GM18508 (cell line): ENCODE results near the gene KLRB1.
"Not testable (repeated sequence)": the region's sequence is repeated elsewhere in the genome, so short reads cannot be mapped to it uniquely, and the experiment has no call there.

Experiments
- ATAC-seq: cut with Tn5 transposase; IDR thresholded peaks from one replicate; pipeline ENCODE4 v1.9.1; 2021; ENCODE audit warnings: moderate number of reproducible peaks; ENCODE audit not compliant: insufficient read depth, unreplicated experiment

Gene KLRB1

DNA sequence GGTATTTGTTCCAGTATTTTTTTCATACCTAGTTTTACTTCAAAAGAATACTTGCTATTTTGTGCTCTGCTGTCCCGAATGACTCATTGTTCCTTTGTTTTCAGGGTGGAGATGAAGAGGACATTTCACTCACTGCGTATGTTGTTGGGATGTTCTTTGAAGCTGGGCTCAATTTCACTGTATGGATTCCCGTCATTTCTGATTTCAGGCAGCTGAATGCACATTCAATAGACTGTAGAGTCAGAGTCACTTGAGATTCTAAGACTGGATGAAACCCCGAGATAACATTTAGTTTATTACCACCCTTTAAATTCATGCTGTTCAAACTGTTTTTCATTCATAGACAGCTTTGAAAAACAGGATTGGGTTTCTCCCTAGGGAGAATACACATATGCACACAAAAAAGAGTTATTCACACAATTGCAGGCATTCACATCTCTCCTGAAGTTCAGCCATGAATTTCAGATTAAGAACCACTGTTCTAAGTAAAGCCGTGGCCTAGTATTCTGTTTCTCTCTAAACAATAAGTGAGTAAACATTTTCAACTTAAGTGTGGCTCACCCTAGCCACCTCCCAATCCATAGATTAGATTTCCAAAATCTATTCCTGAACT is 44.8 kb downstream of the KLRB1 start:
- not testable (repeated sequence) for ATAC-seq

DNA sequence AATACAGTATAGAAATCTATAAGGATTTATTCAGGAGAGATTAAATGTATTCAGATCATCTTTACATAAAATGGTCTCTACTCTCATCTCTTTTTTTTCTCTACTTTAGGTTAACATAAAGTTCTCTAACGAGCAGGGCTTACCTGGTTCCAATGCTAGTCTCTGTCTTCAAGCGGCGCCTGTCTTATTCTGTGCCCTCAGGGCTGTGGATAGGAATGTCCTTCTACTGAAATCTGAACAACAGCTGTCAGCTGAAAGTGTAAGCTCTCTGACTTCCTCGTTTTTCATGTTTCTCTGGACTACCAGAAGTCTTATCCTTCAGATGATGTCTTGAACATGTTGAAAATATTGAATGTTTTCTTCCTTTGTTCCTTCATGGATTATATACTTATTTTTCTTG is 62.2 kb downstream of the KLRB1 start:
- not testable (repeated sequence) for ATAC-seq
